ENCODE results near the gene ICAM4.

- TF ChIP-seq CTCF (conservative IDR thresholded peaks at IDR 0.05 in 1 of 2, IDR thresholded peaks at IDR 0.05 in 1 of 2; ENCODE audit: low read depth in 1 of 2, low read length in 2 of 2) (no peak), EZH2 (IDR thresholded peaks at IDR 0.05; ENCODE audit: low read length, missing control alignments) (no peak)
Observed at GRCh38 chr19:10245189-10245939, 41.4 kb upstream of the ICAM4 start.
